ENCODE results near the gene SERPINB6. TPM values are rescaled to one million over a fixed set of nuclear protein-coding genes. Genes with fewer than 3 reads are reported as not detected.

Gene SERPINB6
- total RNA-seq, 1 experiment from 2014 or later: 39.0 TPM

GRCh38 chr6:2966347-2966746 is 5.0 kb downstream of the SERPINB6 start:
- no peaks in the 10 kb centered on the region for H3K9me3 Mint-ChIP-seq
- no peak for DNase-seq
- H3K23ac ChIP-seq (ENCODE audit: insufficient read length, low read depth, low read length): no peak overlapping the region
- H3K79me2 ChIP-seq (ENCODE audit: insufficient read depth, low read length): no peaks in the 10 kb centered on the region
- H3K9ac ChIP-seq (ENCODE audit: extremely low read depth, insufficient read length, low read length): no peak overlapping the region
- TF ChIP-seq CTCF (conservative IDR thresholded peaks at IDR 0.05): no peak
- peak overlapping the region in 1 of 3 experiments; percentile 24; a peak in 1 of 7 replicates for H3K27ac Mint-ChIP-seq
- peaks cover 35 to 43% of the 10 kb centered on the region in 2 experiments for H3K4me1 Mint-ChIP-seq
- no peak overlapping the region for H3K4me3 Mint-ChIP-seq
- H2BK12ac ChIP-seq (ENCODE audit: insufficient read length, low read depth, low read length): no peak overlapping the region
- no peak overlapping the region for H2BK20ac ChIP-seq (ENCODE audit: low read depth, low read length, poor library complexity, severe bottlenecking)
- no peak overlapping the region for H3T11ph ChIP-seq (ENCODE audit: low read length)
- H3K14ac ChIP-seq (ENCODE audit: insufficient read depth, low read length): no peak overlapping the region
- H3K27ac ChIP-seq (ENCODE audit: insufficient read length, low read depth, low read length): no peak overlapping the region
- peaks cover 10% of the 10 kb centered on the region; the same call in 1 of the 2 replicates for H3K4me1 ChIP-seq (ENCODE audit: insufficient read depth, low read length)
- H4K20me1 ChIP-seq (ENCODE audit: control insufficient read depth, insufficient read depth, insufficient read length): no peaks in the 10 kb centered on the region
- H3K9me3 ChIP-seq (ENCODE audit: control insufficient read depth, low read depth, low read length): no peaks in the 10 kb centered on the region
- H4K91ac ChIP-seq (ENCODE audit: insufficient read length, low read depth, low read length): no peak overlapping the region
- no peak overlapping the region for H2AK5ac ChIP-seq (ENCODE audit: insufficient read length, low read length)
- no CpG with 5 or more reads among the region's 9 CpGs for WGBS (ENCODE audit: extremely low coverage, insufficient read length, low lambda C conversion rate)
- no peaks in the 10 kb centered on the region; a peak in 2 of 7 replicates for H3K36me3 Mint-ChIP-seq (ENCODE audit: insufficient read depth in 1 of 3, low read depth in 3 of 3)
- H2BK5ac ChIP-seq (ENCODE audit: insufficient read length, low read length): no peak overlapping the region
- H3K23me2 ChIP-seq (ENCODE audit: insufficient read length, low read depth, low read length, poor library complexity, severe bottlenecking): peaks cover under 1% of the 10 kb centered on the region
- H3K56ac ChIP-seq (ENCODE audit: insufficient read length, low read depth, low read length): no peak overlapping the region
- H3K4ac ChIP-seq (ENCODE audit: low read depth, low read length): no peak overlapping the region
- peaks cover 6% of the 10 kb centered on the region; the same call in 1 of the 2 replicates for H3K27me3 Mint-ChIP-seq (ENCODE audit: low read depth)
- H4K5ac ChIP-seq (ENCODE audit: insufficient read length, low read depth, low read length): no peak overlapping the region
- no peak overlapping the region for H2AFZ ChIP-seq (ENCODE audit: low read length)
- H3K79me1 ChIP-seq (ENCODE audit: insufficient read depth, low read depth, low read length, poor library complexity, severe bottlenecking): no peaks in the 10 kb centered on the region
- H4K8ac ChIP-seq (replicated peaks; ENCODE audit: insufficient read length, low read depth, low read length): no peak overlapping the region
- H3K27me3 ChIP-seq (ENCODE audit: insufficient read depth, low read length): no peaks in the 10 kb centered on the region
- no peak overlapping the region for H2BK15ac ChIP-seq (ENCODE audit: low read depth, low read length)
- H3K4me2 ChIP-seq (ENCODE audit: insufficient read depth, insufficient read length, low read length): no peak overlapping the region
- no peak overlapping the region for H2BK120ac ChIP-seq (ENCODE audit: low read depth, low read length, poor library complexity, severe bottlenecking)
- H3K18ac ChIP-seq (ENCODE audit: insufficient read length, low read depth, low read length): no peak overlapping the region

Data from H9 (cell line).